SH-SY5Y (cell line): ENCODE measurements around the gene RAD21L1.

Experiments
- GATA2 ChIP-seq: IDR thresholded peaks from 2 replicates; pipeline ENCODE4 v1.6.1; 2011; ENCODE audit warnings: mild to moderate bottlenecking, low read depth, low read length
- GATA3 ChIP-seq: IDR thresholded peaks from 2 replicates; pipeline ENCODE4 v1.6.1; 2011; ENCODE audit warnings: low read depth, mild to moderate bottlenecking, low read length, moderate library complexity

GRCh38 chr20:1247689-1248088 lies 21.8 kb downstream of the RAD21L1 start:
- TF ChIP-seq GATA2, result no peak
- TF ChIP-seq GATA3, result no peak
